H1 (cell line): ENCODE measurements around the gene DHRS3. TPM values are rescaled to one million over a fixed set of nuclear protein-coding genes. Genes with fewer than 3 reads are reported as not detected.

Experiments used
- CTCF ChIA-PET: fragments of 300-600 bp; sonication (Branson Sonifier 250); formaldehyde crosslinking; loops from one replicate; lab custom pipeline; 2021; ENCODE audit not compliant: partially characterized antibody; lab: Charles Lee
- POLR2A ChIA-PET: fragments of 300-600 bp; sonication (Branson Sonifier 250); formaldehyde crosslinking; loops from one replicate; lab custom pipeline; 2021; ENCODE audit warnings: inconsistent platforms; ENCODE audit not compliant: partially characterized antibody; lab: Charles Lee
- DNase-seq, 2 experiments: peaks; one replicate each; pipeline versions ENCODE4 v3.0.0 to v3.0.0-alpha.2; 2010 to 2022; ENCODE audit warnings: low spot score in 2 of 2, low read depth in 1 of 2, mixed read lengths in 1 of 2
- FAIRE-seq: peaks from 2 replicates; lab custom pipeline; 2011; peaks lifted over from hg19 to GRCh38; lab: Jason Lieb, UNC
- H2AFZ ChIP-seq: 2 replicates; pipeline ENCODE4 v1.8.1; 2012; ENCODE audit warnings: low read length, inconsistent platforms
- H2AK5ac ChIP-seq: 2 replicates; pipeline ENCODE4 v1.6.1; 2013; ENCODE audit warnings: low read depth, low read length
- H2BK120ac ChIP-seq: replicated peaks from 2 replicates; pipeline ENCODE3; 2013; ENCODE audit warnings: low read depth, low read length, inconsistent platforms
- H2BK12ac ChIP-seq: 2 replicates; pipeline ENCODE4 v1.6.1; 2013; ENCODE audit warnings: low read depth, low read length
- H2BK15ac ChIP-seq: 2 replicates; pipeline ENCODE4 v1.6.1; 2013; ENCODE audit warnings: low read length
- H2BK20ac ChIP-seq: 2 replicates; pipeline ENCODE4 v1.6.1; 2013; ENCODE audit warnings: low read length
- H2BK5ac ChIP-seq: 2 replicates; pipeline ENCODE4 v1.6.1; 2013; ENCODE audit warnings: low read depth, low read length
- H3K14ac ChIP-seq: 2 replicates; pipeline ENCODE4 v1.6.1; 2013; ENCODE audit warnings: inconsistent platforms; ENCODE audit not compliant: insufficient read length
- H3K18ac ChIP-seq: 2 replicates; pipeline ENCODE4 v1.6.1; 2013; ENCODE audit warnings: low read length; ENCODE audit errors: extremely low read depth
- H3K23ac ChIP-seq: 2 replicates; pipeline ENCODE4 v1.6.1; 2013; ENCODE audit warnings: inconsistent platforms; ENCODE audit not compliant: insufficient read length
- H3K23me2 ChIP-seq: 2 replicates; pipeline ENCODE4 v1.6.1; 2013; ENCODE audit warnings: low read depth, low read length
- H3K27ac ChIP-seq: 2 replicates; pipeline ENCODE4 v1.6.1; 2011; ENCODE audit warnings: low read depth, low read length, inconsistent platforms
- H3K27me3 ChIP-seq, 4 experiments: replicated peaks in 1 of 4; 1 replicate in 1 of 4; 2 replicates in 3 of 4; pipeline versions ENCODE4 v1.6.1 to v1.8.1; 2011 to 2013; ENCODE audit warnings: low read length in 3 of 4, mild to moderate bottlenecking in 3 of 4, inconsistent platforms in 2 of 4, mixed read lengths in 2 of 4, moderate library complexity in 1 of 4; ENCODE audit not compliant: control insufficient read depth in 3 of 4, insufficient read depth in 3 of 4; ENCODE audit errors: extremely low read depth in 1 of 4
- H3K36me3 ChIP-seq, 4 experiments: 2 replicates each; pipeline versions ENCODE4 v1.6.1 to v1.8.1; 2011 to 2013; ENCODE audit warnings: mild to moderate bottlenecking in 4 of 4, low read length in 3 of 4, moderate library complexity in 2 of 4, control low read depth in 1 of 4, inconsistent platforms in 1 of 4; ENCODE audit not compliant: insufficient read depth in 4 of 4, control insufficient read depth in 2 of 4
- H3K4ac ChIP-seq: replicated peaks from 2 replicates; pipeline ENCODE3; 2013; ENCODE audit warnings: low read length, low read depth, mixed read lengths, inconsistent platforms; ENCODE audit not compliant: insufficient read length
- H3K4me1 ChIP-seq, 4 experiments: replicated peaks in 1 of 4; 1 replicate in 1 of 4; 2 replicates in 3 of 4; pipeline versions ENCODE4 v1.6.1 to v1.8.1; 2011 to 2013; ENCODE audit warnings: low read length in 3 of 4, inconsistent platforms in 2 of 4, mixed read lengths in 1 of 4; ENCODE audit not compliant: insufficient read depth in 4 of 4, control insufficient read depth in 3 of 4
- H3K4me2 ChIP-seq, 2 experiments: 2 replicates each; pipeline versions ENCODE4 v1.6.1 to v1.8.1; 2011 to 2013; ENCODE audit warnings: low read depth in 2 of 2, low read length in 2 of 2, control low read depth in 1 of 2, inconsistent platforms in 1 of 2, mild to moderate bottlenecking in 1 of 2; ENCODE audit not compliant: insufficient read depth in 1 of 2
- H3K4me3 ChIP-seq, 4 experiments: fragments of 200-600, 300-600 bp in 1 of 4; sonication (generic), shearing (Covaris generic), sonication (Bioruptor Twin) in 1 of 4; 2 replicates each; pipeline versions ENCODE4 v1.5.1 to v1.8.1; 2011 to 2016; ENCODE audit warnings: low read length in 4 of 4, low read depth in 3 of 4, control low read depth in 2 of 4, inconsistent platforms in 2 of 4, mild to moderate bottlenecking in 2 of 4, mixed read lengths in 1 of 4, moderate library complexity in 1 of 4; ENCODE audit not compliant: insufficient read depth in 2 of 4; ENCODE audit errors: extremely low read depth in 1 of 4
- H3K56ac ChIP-seq: replicated peaks from 2 replicates; pipeline ENCODE3; 2013; ENCODE audit warnings: low read depth, mild to moderate bottlenecking, mixed read lengths, low read length, inconsistent platforms; ENCODE audit not compliant: insufficient read length
- H3K79me1 ChIP-seq: 2 replicates; pipeline ENCODE4 v1.6.1; 2013; ENCODE audit warnings: low read depth, low read length, control low read depth
- H3K79me2 ChIP-seq, 2 experiments: 2 replicates each; pipeline versions ENCODE4 v1.6.1 to v1.8.1; 2012 to 2013; ENCODE audit warnings: low read length in 2 of 2, mild to moderate bottlenecking in 2 of 2, inconsistent platforms in 1 of 2; ENCODE audit not compliant: insufficient read depth in 2 of 2, control insufficient read depth in 1 of 2
- H3K9ac ChIP-seq, 4 experiments: replicated peaks in 1 of 4; 1 replicate in 1 of 4; 2 replicates in 3 of 4; pipeline versions ENCODE4 v1.6.1 to v1.8.1; 2011 to 2013; ENCODE audit warnings: low read depth in 3 of 4, low read length in 3 of 4, control low read depth in 2 of 4, mild to moderate bottlenecking in 2 of 4, moderate library complexity in 2 of 4, inconsistent platforms in 1 of 4; ENCODE audit errors: extremely low read depth in 1 of 4
- H3K9me3 ChIP-seq, 2 experiments: 2 replicates each; pipeline versions ENCODE4 v1.6.1 to v1.8.1; 2012 to 2013; ENCODE audit warnings: mild to moderate bottlenecking in 2 of 2, moderate library complexity in 2 of 2, control low read depth in 1 of 2, inconsistent platforms in 1 of 2, low read depth in 1 of 2, low read length in 1 of 2, mixed read lengths in 1 of 2; ENCODE audit not compliant: insufficient read depth in 2 of 2
- H4K20me1 ChIP-seq, 2 experiments: replicated peaks in 1 of 2; 2 replicates each; pipeline versions ENCODE3 to v1.8.1; 2011 to 2013; ENCODE audit warnings: inconsistent platforms in 2 of 2, low read length in 2 of 2, mild to moderate bottlenecking in 1 of 2; ENCODE audit not compliant: insufficient read depth in 2 of 2, control insufficient read depth in 1 of 2
- H4K5ac ChIP-seq: 2 replicates; pipeline ENCODE4 v1.6.1; 2013; ENCODE audit warnings: low read length, low read depth, mixed read lengths, inconsistent platforms; ENCODE audit not compliant: insufficient read length
- H4K8ac ChIP-seq: 2 replicates; pipeline ENCODE4 v1.8.0; 2013; ENCODE audit warnings: mild to moderate bottlenecking, moderate library complexity, low read length, inconsistent platforms; ENCODE audit not compliant: insufficient read depth; ENCODE audit errors: extremely low read depth
- H4K91ac ChIP-seq: replicated peaks from 2 replicates; pipeline ENCODE3; 2013; ENCODE audit warnings: low read length, mixed read lengths, inconsistent platforms; ENCODE audit not compliant: insufficient read length
- ASH2L ChIP-seq: fragments of 200-600, 300-600 bp; sonication (generic); IDR thresholded peaks from one replicate; pipeline ENCODE4 v1.7.1; 2017; ENCODE audit warnings: low read length
- BRCA1 ChIP-seq: IDR thresholded peaks from 2 replicates; pipeline ENCODE4 v1.6.1; 2012; ENCODE audit warnings: low read depth, low read length, improper control_type of control experiment
- HDAC2 ChIP-seq, 2 experiments: fragments of 300-600 bp in 1 of 2; sonication (generic) in 1 of 2; IDR thresholded peaks; 2 replicates each; pipeline ENCODE4 v1.6.1; 2011 to 2012; ENCODE audit warnings: low read depth in 2 of 2, low read length in 2 of 2, mild to moderate bottlenecking in 2 of 2, moderate library complexity in 2 of 2, borderline replicate concordance in 1 of 2, inconsistent platforms in 1 of 2
- PHF8 ChIP-seq: fragments of 200-600 bp; sonication (generic); conservative IDR thresholded peaks from 2 replicates; pipeline ENCODE4 v1.7.1; 2012; ENCODE audit warnings: low read depth, mild to moderate bottlenecking, inconsistent platforms, low read length, moderate library complexity
- POLR2A ChIP-seq, 2 experiments: IDR thresholded peaks; 1 replicate in 1 of 2; 2 replicates in 1 of 2; pipeline ENCODE4 v1.6.1; 2011; ENCODE audit warnings: low read depth in 2 of 2, low read length in 2 of 2, mild to moderate bottlenecking in 2 of 2; ENCODE audit errors: control extremely low read depth in 1 of 2
- SAP30 ChIP-seq: fragments of 300-600 bp; sonication (generic); IDR thresholded peaks from 2 replicates; pipeline ENCODE4 v1.7.1; 2012; ENCODE audit warnings: low read length, moderate library complexity, mild to moderate bottlenecking, inconsistent platforms; ENCODE audit not compliant: insufficient read depth, insufficient replicate concordance
- SIN3A ChIP-seq, 2 experiments: IDR thresholded peaks in 1 of 2; conservative IDR thresholded peaks in 1 of 2; 2 replicates each; pipeline ENCODE4 v1.6.1; 2011 to 2012; ENCODE audit warnings: low read length in 2 of 2, improper control_type of control experiment in 1 of 2, low read depth in 1 of 2, mild to moderate bottlenecking in 1 of 2
- TAF7 ChIP-seq: optimal IDR thresholded peaks from 2 replicates; pipeline ENCODE3; 2011; ENCODE audit warnings: low read depth, mild to moderate bottlenecking, inconsistent platforms, low read length, moderate library complexity, borderline replicate concordance
- WGBS, 2 experiments: shearing (Covaris generic) in 1 of 2; methylation state at CpG; one replicate each; pipeline versions ENCODE4 v1.1.6 to v1.1.7; 2013 to 2015; ENCODE audit warnings: low lambda C conversion rate in 2 of 2, mixed read lengths in 2 of 2, inconsistent platforms in 1 of 2, low coverage in 1 of 2, missing lambda C conversion rate in 1 of 2; ENCODE audit not compliant: insufficient replicate concordance in 2 of 2, insufficient coverage in 1 of 2, insufficient read length in 1 of 2; ENCODE audit errors: extremely low coverage in 1 of 2, missing lambda C conversion rate in 1 of 2; 5-methylcytosine and 5-hydroxymethylcytosine counted together
- polyA plus RNA-seq, 7 experiments: library from polyadenylated mRNA; depleted of rRNA in 3 of 7; stranded (reverse) in 5 of 7; unstranded in 2 of 7; fragments of >200 nt in 5 of 7; fragments of 200-250 nt in 2 of 7; gene quantifications; 1 replicate in 5 of 7; 2 replicates in 1 of 7; 4 replicates in 1 of 7; pipeline versions ENCODE4 v1.2.1 to v1.2.3, GENCODE V29; 2011 to 2013; ENCODE audit warnings: missing spikeins in 2 of 7, mixed read lengths in 2 of 7
- total RNA-seq: library from RNA; stranded (reverse); fragmentation: NEBNext Ultra II Directional; extraction: Animal tissue kit (Norgen Biotek cat#: 25700); gene quantifications from 2 replicates; pipeline ENCODE4 v1.2.1, GENCODE V29; 2021
- TF ChIP-seq, protein P1 (sequence below): IDR thresholded peaks from 2 replicates; pipeline ENCODE4 v1.6.1; 2012; ENCODE audit warnings: inconsistent platforms
- TF ChIP-seq, protein P2 (sequence below): IDR thresholded peaks from 2 replicates; pipeline ENCODE4 v1.6.1; 2011; ENCODE audit warnings: low read depth, mild to moderate bottlenecking, low read length; ENCODE audit not compliant: insufficient read depth

The DHRS3 gene
- total and polyA plus RNA-seq, 2 of the 8 experiments (the other 6 are each of a cell fraction or from before 2014, with no cell fraction given): 32.5 to 36.4 TPM

DNA sequence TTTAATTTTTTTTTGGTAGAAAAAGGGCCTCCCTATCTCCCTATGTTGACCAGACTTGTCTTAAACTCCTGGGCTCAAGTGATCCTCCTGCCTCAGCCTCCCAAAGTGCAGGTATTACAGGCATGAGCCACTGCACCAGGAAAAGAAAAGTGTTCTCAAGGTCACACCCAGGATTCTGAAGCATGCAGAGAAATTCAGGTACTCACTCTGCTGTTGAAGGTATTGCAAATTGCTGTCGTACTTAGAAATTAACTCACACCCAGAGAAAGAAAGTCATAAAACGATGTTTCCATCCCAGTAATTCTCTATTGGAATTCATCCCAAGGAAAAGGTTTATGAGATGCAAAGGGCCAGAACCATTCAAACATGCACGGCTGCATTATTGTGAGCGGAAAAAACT lies 73.7 kb downstream of the DHRS3 start:
- Histone ChIP-seq H3K14ac (no peak overlapping the region), H3K4me3 (no peak overlapping the region), H2AK5ac (no peak overlapping the region), H3K23ac (no peak overlapping the region), H3K27me3 (peaks cover 0 to 2% (median 0%) of the 10 kb centered on the region in 4 experiments; a peak in 1 of 7 replicates), H2BK5ac (no peak overlapping the region), H3K18ac (no peak overlapping the region), H3K79me1 (no peaks in the 10 kb centered on the region), H4K8ac (no peak overlapping the region), H3K23me2 (peaks cover 4% of the 10 kb centered on the region; the same call in 1 of the 2 replicates), H3K4me2 (no peak overlapping the region), H3K9ac (no peak overlapping the region), H3K4me1 (peaks cover 0 to 18% (median 9%) of the 10 kb centered on the region in 4 experiments; a peak in 6 of 7 replicates), H2AFZ (no peak overlapping the region), H3K79me2 (no peaks in the 10 kb centered on the region), H3K36me3 (no peaks in the 10 kb centered on the region), H4K5ac (no peak overlapping the region), H2BK120ac (no peak overlapping the region), H4K20me1 (no peaks in the 10 kb centered on the region), H3K4ac (no peak overlapping the region), H3K56ac (no peak overlapping the region), H3K27ac (no peak overlapping the region), H3K9me3 (no peaks in the 10 kb centered on the region), H2BK15ac (no peak overlapping the region), H2BK20ac (no peak overlapping the region), H4K91ac (no peak overlapping the region), H2BK12ac (no peak overlapping the region)
- no peak for FAIRE-seq
- ChIA-PET POLR2A (no interaction called here), CTCF (no interaction called here)
- WGBS, 2 experiments: 80% methylated on average over 4 of the region's 4 CpGs; no CpG with 5 or more reads in 1 of the 2 experiments
- no peak for DNase-seq
- TF ChIP-seq TAF7 (no peak), ASH2L (no peak), HDAC2 (IDR thresholded peaks at IDR 0.05; ENCODE audit: borderline replicate concordance in 1 of 2, low read depth in 2 of 2, low read length in 2 of 2) (no peak), SAP30 (no peak), PHF8 (no peak), SIN3A (conservative IDR thresholded peaks at IDR 0.05 in 1 of 2, IDR thresholded peaks at IDR 0.05 in 1 of 2; ENCODE audit: low read depth in 1 of 2, low read length in 2 of 2) (no peak), POLR2A (IDR thresholded peaks at IDR 0.05; ENCODE audit: control extremely low read depth in 1 of 2, low read depth in 2 of 2, low read length in 2 of 2) (no peak), BRCA1 (no peak)
- TF ChIP-seq, protein P1, sequence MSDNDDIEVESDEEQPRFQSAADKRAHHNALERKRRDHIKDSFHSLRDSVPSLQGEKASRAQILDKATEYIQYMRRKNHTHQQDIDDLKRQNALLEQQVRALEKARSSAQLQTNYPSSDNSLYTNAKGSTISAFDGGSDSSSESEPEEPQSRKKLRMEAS: no peak
- TF ChIP-seq, protein P2, sequence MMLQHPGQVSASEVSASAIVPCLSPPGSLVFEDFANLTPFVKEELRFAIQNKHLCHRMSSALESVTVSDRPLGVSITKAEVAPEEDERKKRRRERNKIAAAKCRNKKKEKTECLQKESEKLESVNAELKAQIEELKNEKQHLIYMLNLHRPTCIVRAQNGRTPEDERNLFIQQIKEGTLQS: no peak
